IMR-90 (cell line): Measurements from ENCODE around the gene TXNL1. TPM values are rescaled to one million over a fixed set of nuclear protein-coding genes. Genes with fewer than 3 reads are reported as not detected.

Experiments used
- ATAC-seq: fragments of 200-7000 bp; cut with Tn5 transposase; 2 replicates; pipeline ENCODE4 v1.9.1; 2020; ENCODE audit warnings: low read depth, mild to moderate bottlenecking, moderate library complexity
- BruUV-seq: library from RNA; stranded (reverse); fragments of 400-500 nt; replicated peaks from 2 replicates; lab custom pipeline; 2021; lab: Mats Ljungman, UMichigan
- CTCF ChIA-PET: fragments of 300-600 bp; formaldehyde crosslinking; extraction: SDS; loops from one replicate; lab custom pipeline; 2021; ENCODE audit warnings: antibody characterized with exemption; lab: Yijun Ruan, JAX
- POLR2A ChIA-PET: fragments of 300-600 bp; sonication (Branson Sonifier 250); formaldehyde crosslinking; loops from one replicate; lab custom pipeline; 2022; ENCODE audit warnings: antibody characterized with exemption; ENCODE audit not compliant: unreplicated experiment; lab: Charles Lee
- DNase-seq: peaks from one replicate; pipeline ENCODE4 v3.0.0; 2013
- H2AFZ ChIP-seq: replicated peaks from 2 replicates; pipeline ENCODE3; 2013; ENCODE audit warnings: low read length, mild to moderate bottlenecking; ENCODE audit not compliant: poor library complexity
- H2AK5ac ChIP-seq: 2 replicates; pipeline ENCODE4 v1.6.1; 2013; ENCODE audit warnings: low read depth, low read length, inconsistent platforms
- H2AK9ac ChIP-seq: replicated peaks from 2 replicates; pipeline ENCODE3; 2013; ENCODE audit warnings: mild to moderate bottlenecking, low read depth, low read length, moderate library complexity; ENCODE audit not compliant: poor library complexity
- H2BK120ac ChIP-seq: 2 replicates; pipeline ENCODE4 v1.6.1; 2013; ENCODE audit warnings: low read depth, low read length, inconsistent platforms
- H2BK15ac ChIP-seq: 3 replicates; pipeline ENCODE4 v1.6.1; 2013; ENCODE audit warnings: low read depth, low read length, inconsistent platforms
- H2BK20ac ChIP-seq: 2 replicates; pipeline ENCODE4 v1.6.1; 2013; ENCODE audit warnings: low read depth, mild to moderate bottlenecking, inconsistent platforms, low read length, moderate library complexity
- H2BK5ac ChIP-seq: 2 replicates; pipeline ENCODE4 v1.6.1; 2013; ENCODE audit warnings: mild to moderate bottlenecking, low read depth, low read length, inconsistent platforms; ENCODE audit not compliant: poor library complexity, severe bottlenecking
- H3K14ac ChIP-seq: replicated peaks from 2 replicates; pipeline ENCODE4 v1.6.1; 2013; ENCODE audit warnings: low read depth, low read length, inconsistent platforms
- H3K18ac ChIP-seq: 2 replicates; pipeline ENCODE4 v1.6.1; 2013; ENCODE audit warnings: low read depth, low read length, control low read depth
- H3K23ac ChIP-seq: 2 replicates; pipeline ENCODE4 v1.6.1; 2013; ENCODE audit warnings: low read depth, low read length, inconsistent platforms
- H3K27ac ChIP-seq: 2 replicates; pipeline ENCODE4 v1.5.1; 2013; ENCODE audit warnings: mild to moderate bottlenecking, control low read depth, low read length; ENCODE audit not compliant: insufficient read depth
- H3K27me3 ChIP-seq: 2 replicates; pipeline ENCODE4 v1.6.1; 2013; ENCODE audit warnings: low read length; ENCODE audit not compliant: control insufficient read depth, insufficient read depth
- H3K36me3 ChIP-seq: 2 replicates; pipeline ENCODE4 v1.6.1; 2013; ENCODE audit warnings: low read length, mixed read lengths; ENCODE audit not compliant: control insufficient read depth, insufficient read depth
- H3K4ac ChIP-seq: 2 replicates; pipeline ENCODE4 v1.6.1; 2013; ENCODE audit warnings: low read depth, low read length, inconsistent platforms
- H3K4me1 ChIP-seq: 2 replicates; pipeline ENCODE4 v1.6.1; 2013; ENCODE audit warnings: low read length, mixed read lengths; ENCODE audit not compliant: control insufficient read depth, insufficient read depth
- H3K4me2 ChIP-seq: 2 replicates; pipeline ENCODE4 v1.6.1; 2013; ENCODE audit warnings: low read depth, mild to moderate bottlenecking, control low read depth, low read length, moderate library complexity
- H3K4me3 ChIP-seq: 2 replicates; pipeline ENCODE4 v1.5.1; 2013; ENCODE audit warnings: low read depth, mild to moderate bottlenecking, control low read depth, low read length, moderate library complexity; ENCODE audit not compliant: insufficient read depth
- H3K56ac ChIP-seq: 2 replicates; pipeline ENCODE4 v1.6.1; 2013; ENCODE audit warnings: low read length, inconsistent platforms; ENCODE audit not compliant: insufficient read depth; ENCODE audit errors: extremely low read depth
- H3K79me1 ChIP-seq, 2 experiments: 2 replicates each; pipeline ENCODE4 v1.6.1; 2013; ENCODE audit warnings: low read length in 2 of 2, inconsistent platforms in 1 of 2, low read depth in 1 of 2
- H3K9ac ChIP-seq: 2 replicates; pipeline ENCODE4 v1.6.1; 2013; ENCODE audit warnings: low read depth, low read length, control low read depth
- H3K9me1 ChIP-seq: 2 replicates; pipeline ENCODE4 v1.6.1; 2013; ENCODE audit warnings: low read length, inconsistent platforms; ENCODE audit not compliant: insufficient read depth
- H3K9me3 ChIP-seq: 2 replicates; pipeline ENCODE4 v1.6.1; 2013; ENCODE audit warnings: low read length; ENCODE audit not compliant: control insufficient read depth, insufficient read depth
- H4K20me1 ChIP-seq: 2 replicates; pipeline ENCODE4 v1.6.1; 2013; ENCODE audit warnings: low read length, inconsistent platforms; ENCODE audit not compliant: insufficient read depth
- H4K5ac ChIP-seq: 2 replicates; pipeline ENCODE4 v1.6.1; 2013; ENCODE audit warnings: mild to moderate bottlenecking, low read depth, low read length, control low read depth
- H4K8ac ChIP-seq, 2 experiments: 2 replicates each; pipeline ENCODE4 v1.6.1; 2013; ENCODE audit warnings: low read depth in 2 of 2, low read length in 2 of 2, control low read depth in 1 of 2, inconsistent platforms in 1 of 2
- H4K91ac ChIP-seq: 2 replicates; pipeline ENCODE4 v1.6.1; 2013; ENCODE audit warnings: low read depth, low read length, inconsistent platforms; ENCODE audit not compliant: insufficient read depth
- CEBPB ChIP-seq: IDR thresholded peaks from 2 replicates; pipeline ENCODE4 v1.6.1; 2012; ENCODE audit warnings: low read depth, low read length, improper control_type of control experiment
- MAZ ChIP-seq: IDR thresholded peaks from 2 replicates; pipeline ENCODE4 v1.6.1; 2012; ENCODE audit warnings: low read depth, mild to moderate bottlenecking, low read length, improper control_type of control experiment, moderate library complexity, borderline replicate concordance
- RFX5 ChIP-seq: IDR thresholded peaks from 2 replicates; pipeline ENCODE4 v1.8.0; 2012; ENCODE audit warnings: low read depth, mild to moderate bottlenecking, low read length, moderate library complexity
- WGBS, 2 experiments: methylation state at CpG; one replicate each; pipeline versions ENCODE4 v1.1.5 to v1.1.7; 2013; ENCODE audit warnings: missing lambda C conversion rate in 2 of 2; ENCODE audit not compliant: insufficient read length in 1 of 2; ENCODE audit errors: extremely low coverage in 2 of 2; 5-methylcytosine and 5-hydroxymethylcytosine counted together
- dilution Hi-C: fragments of 300-500 bp; cut with HindIII; formaldehyde crosslinking; loops from one replicate; pipeline ENCODE4 v1.14.3; 2018; ENCODE audit warnings: low sequenced_read_pairs; ENCODE audit not compliant: unreplicated experiment
- in situ Hi-C: fragments of 300-500 bp; cut with MboI; formaldehyde crosslinking; loops from 3 replicates; pipeline ENCODE4 v1.14.3; 2019; ENCODE audit warnings: low sequenced_read_pairs, inconsistent platforms, mixed read lengths
- intact Hi-C: fragments of 100-400 bp; cut with micrococcal nuclease; formaldehyde crosslinking; loops from 2 replicates; pipeline ENCODE4 v1.10.0; 2022
- polyA plus RNA-seq, 3 experiments: library from polyadenylated mRNA; depleted of rRNA; stranded (reverse); fragments of >200 nt; gene quantifications; 2 replicates each; pipeline ENCODE4 v1.2.3, GENCODE V29; 2012; ENCODE audit warnings: low replicate concordance in 1 of 3
- total RNA-seq: library from RNA; depleted of rRNA; stranded (reverse); fragments of >200 nt; gene quantifications from 2 replicates; pipeline ENCODE4 v1.2.3, GENCODE V29; 2012

TXNL1 gene
- total and polyA plus RNA-seq, 2 of the 4 experiments (the other 2 are of a cell fraction): 38.7 to 62.5 TPM

GRCh38 chr18:56637176-56637575 lies 1.2 kb downstream of the TXNL1 start:
- H2AK9ac ChIP-seq: no peak overlapping the region
- H3K27ac ChIP-seq: peak overlapping the region; percentile 91; the same call in 1 of the 2 replicates
- H3K14ac ChIP-seq: peak overlapping the region; percentile 91; the same call in 1 of the 2 replicates
- no peak overlapping the region for H4K91ac ChIP-seq
- no peaks in the 10 kb centered on the region for H3K9me1 ChIP-seq
- H2AK5ac ChIP-seq: no peak overlapping the region
- peak overlapping the region; percentile 93; the same call in 1 of the 2 replicates for H3K23ac ChIP-seq
- H2BK20ac ChIP-seq: no peak overlapping the region
- H4K5ac ChIP-seq: no peak overlapping the region
- H3K79me1 ChIP-seq: peaks cover 0 to 17% of the 10 kb centered on the region in 2 experiments; a peak in 2 of 4 replicates
- H3K9me3 ChIP-seq: no peaks in the 10 kb centered on the region
- CTCF ChIA-PET: no interaction called here
- peak; percentile 6; the same call in 1 of the 2 replicates for ATAC-seq
- peak overlapping the region; percentile 96 for H3K9ac ChIP-seq
- peak overlapping the region; percentile 94 for H3K4me3 ChIP-seq
- H3K56ac ChIP-seq: peak overlapping the region; percentile 87
- peak overlapping the region; percentile 92 for H2BK5ac ChIP-seq
- dilution Hi-C loops (no loop called here), in situ Hi-C loops (no loop called here), intact Hi-C loops (no loop called here)
- no peak overlapping the region for H2BK15ac ChIP-seq
- H2AFZ ChIP-seq: no peak overlapping the region
- no peaks in the 10 kb centered on the region for H3K27me3 ChIP-seq
- peaks cover 3% of the 10 kb centered on the region; the same call in 1 of the 2 replicates for H3K4me1 ChIP-seq
- 0% methylated on average over 2 of the region's 8 CpGs; no CpG with 5 or more reads in 1 of the 2 experiments for WGBS, 2 experiments
- DNase-seq: peak; percentile 27
- H3K4me2 ChIP-seq: peak overlapping the region; percentile 80
- no peak overlapping the region for H2BK120ac ChIP-seq
- H3K36me3 ChIP-seq: no peaks in the 10 kb centered on the region
- H4K8ac ChIP-seq: 0 out of 4 replicates have a peak overlapping the region, but pooled peaks of 1 of the 2 experiments have one; percentile 45
- peaks cover 51% of the 10 kb centered on the region for H4K20me1 ChIP-seq
- no peak for TF ChIP-seq RFX5
- no peak for TF ChIP-seq CEBPB
- no peak for TF ChIP-seq MAZ
- peak overlapping the region; percentile 55; the same call in 1 of the 2 replicates for H3K18ac ChIP-seq
- H3K4ac ChIP-seq: peak overlapping the region; percentile 90; the same call in 1 of the 2 replicates
- POLR2A ChIA-PET: no interaction called here
- TSS peak; percentile 59 for BruUV-seq
